Suprapubic skin (tissue), 4 donors: Measurements from ENCODE around the gene MIOS. TPM values are rescaled to one million over a fixed set of nuclear protein-coding genes. Genes with fewer than 3 reads are reported as not detected.

Experiments
- DNase-seq, 2 donors: peaks; one replicate each; pipeline ENCODE4 v3.0.0-alpha.2; 2019; ENCODE audit warnings: low spot score in 2 of 2
- H3K27ac ChIP-seq: fragments of 200-600 bp; sonication (generic); one replicate; pipeline ENCODE4 v1.5.1; 2019
- H3K27me3 ChIP-seq: fragments of 200-600 bp; sonication (generic); one replicate; pipeline ENCODE4 v1.5.1; 2019
- H3K36me3 ChIP-seq: fragments of 200-600 bp; sonication (generic); one replicate; pipeline ENCODE4 v1.5.1; 2019
- H3K4me1 ChIP-seq: fragments of 200-600 bp; sonication (generic); one replicate; pipeline ENCODE4 v1.5.1; 2019
- H3K4me3 ChIP-seq: fragments of 200-600 bp; sonication (generic); one replicate; pipeline ENCODE4 v1.5.1; 2019; ENCODE audit warnings: mild to moderate bottlenecking
- H3K9me3 ChIP-seq: fragments of 200-600 bp; sonication (generic); one replicate; pipeline ENCODE4 v1.5.1; 2019
- EP300 ChIP-seq: sonication (generic); formaldehyde crosslinking; IDR thresholded peaks from one replicate; pipeline ENCODE4 v1.6.1; 2017; ENCODE audit warnings: antibody characterized with exemption
- POLR2A ChIP-seq, 2 donors: fragments of 450-650 bp; IDR thresholded peaks; one replicate each; pipeline ENCODE4 v1.6.1; 2017; ENCODE audit warnings: antibody characterized with exemption in 2 of 2, mild to moderate bottlenecking in 2 of 2, moderate library complexity in 2 of 2
- POLR2AphosphoS5 ChIP-seq, 3 donors: sonication (generic); formaldehyde crosslinking; IDR thresholded peaks; one replicate each; pipeline ENCODE4 v1.6.1; 2017; ENCODE audit warnings: antibody characterized with exemption in 3 of 3
- WGBS: methylation state at CpG from one replicate; pipeline ENCODE4 v1.1.5; 2018; 5-methylcytosine and 5-hydroxymethylcytosine counted together
- total RNA-seq, 4 donors: library from RNA; depleted of rRNA; stranded (reverse); fragments of >200 nt; gene quantifications; one replicate each; pipeline ENCODE4 v1.1.0, GENCODE V29; 2016
- TF ChIP-seq, protein P1 (sequence below), 2 donors: fragments of 200-600 bp in 1 of 2; fragments of 450-650 bp in 1 of 2; sonication (generic) in 1 of 2; IDR thresholded peaks; one replicate each; pipeline ENCODE4 v1.5.1; 2016 to 2019; ENCODE audit warnings: antibody characterized with exemption in 2 of 2, mild to moderate bottlenecking in 1 of 2, moderate library complexity in 1 of 2

The MIOS gene
- total RNA-seq, 4 donors from 2014 or later, result 45.1 to 65.8 (median 55.7) TPM

DNA sequence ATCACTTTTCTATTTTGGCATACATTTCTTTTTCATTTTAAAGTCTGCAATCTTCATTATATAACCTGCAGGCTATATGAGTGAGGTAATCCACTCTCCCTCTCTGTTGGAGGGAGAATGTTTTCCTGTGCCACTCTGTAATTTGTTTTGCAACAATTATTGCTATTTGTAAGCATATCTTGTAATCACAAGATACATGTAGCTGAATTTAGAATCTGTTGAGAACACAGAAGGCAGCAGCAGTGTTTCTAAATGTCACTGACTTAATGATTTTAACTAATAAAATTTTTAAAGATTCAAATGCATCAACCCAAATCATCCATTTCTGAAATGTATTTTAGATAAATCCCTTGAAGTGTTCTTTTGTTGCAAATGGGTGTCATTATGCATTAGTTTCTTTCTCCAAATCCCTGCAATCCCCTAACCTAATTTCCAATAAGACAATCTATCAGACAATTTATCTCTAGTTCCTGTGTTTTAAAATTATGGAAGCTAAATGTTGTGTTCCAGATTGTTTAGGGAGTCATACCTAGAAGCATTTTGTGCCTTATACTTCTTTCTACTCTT, 54.0 kb downstream of the MIOS start:
- no peaks in the 10 kb centered on the region for H3K9me3 ChIP-seq
- H3K4me1 ChIP-seq, result no peaks in the 10 kb centered on the region
- H3K27me3 ChIP-seq, result no peaks in the 10 kb centered on the region
- H3K4me3 ChIP-seq, result no peak overlapping the region
- H3K27ac ChIP-seq, result no peak overlapping the region
- H3K36me3 ChIP-seq, result no peaks in the 10 kb centered on the region
- no peak for DNase-seq
- TF ChIP-seq EP300, result no peak
- TF ChIP-seq, protein P1, sequence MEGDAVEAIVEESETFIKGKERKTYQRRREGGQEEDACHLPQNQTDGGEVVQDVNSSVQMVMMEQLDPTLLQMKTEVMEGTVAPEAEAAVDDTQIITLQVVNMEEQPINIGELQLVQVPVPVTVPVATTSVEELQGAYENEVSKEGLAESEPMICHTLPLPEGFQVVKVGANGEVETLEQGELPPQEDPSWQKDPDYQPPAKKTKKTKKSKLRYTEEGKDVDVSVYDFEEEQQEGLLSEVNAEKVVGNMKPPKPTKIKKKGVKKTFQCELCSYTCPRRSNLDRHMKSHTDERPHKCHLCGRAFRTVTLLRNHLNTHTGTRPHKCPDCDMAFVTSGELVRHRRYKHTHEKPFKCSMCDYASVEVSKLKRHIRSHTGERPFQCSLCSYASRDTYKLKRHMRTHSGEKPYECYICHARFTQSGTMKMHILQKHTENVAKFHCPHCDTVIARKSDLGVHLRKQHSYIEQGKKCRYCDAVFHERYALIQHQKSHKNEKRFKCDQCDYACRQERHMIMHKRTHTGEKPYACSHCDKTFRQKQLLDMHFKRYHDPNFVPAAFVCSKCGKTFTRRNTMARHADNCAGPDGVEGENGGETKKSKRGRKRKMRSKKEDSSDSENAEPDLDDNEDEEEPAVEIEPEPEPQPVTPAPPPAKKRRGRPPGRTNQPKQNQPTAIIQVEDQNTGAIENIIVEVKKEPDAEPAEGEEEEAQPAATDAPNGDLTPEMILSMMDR (IDR thresholded peaks at IDR 0.05), result no peak
- TF ChIP-seq POLR2AphosphoS5 (IDR thresholded peaks at IDR 0.05), result no peak
- TF ChIP-seq POLR2A (IDR thresholded peaks at IDR 0.05), result no peak

DNA sequence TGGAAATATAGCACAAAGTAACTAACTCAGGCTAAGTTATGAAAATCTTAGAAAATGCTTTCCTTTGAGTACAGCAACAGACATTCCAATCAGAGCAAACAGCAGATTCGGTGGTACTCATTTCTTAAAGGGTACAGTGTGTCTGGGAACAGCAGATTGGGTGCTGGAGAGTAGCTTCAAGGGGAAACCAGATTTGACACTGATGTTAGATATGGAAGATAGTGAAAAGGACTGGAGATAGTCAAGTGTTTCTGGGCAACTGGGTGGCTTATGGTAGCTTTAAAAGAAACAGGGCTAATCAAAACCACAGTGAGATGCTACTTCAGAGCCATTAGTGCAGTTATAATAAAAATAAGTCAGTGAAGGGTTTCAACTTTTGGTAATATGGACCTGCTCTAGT, 61.8 kb downstream of the MIOS start:
- no peaks in the 10 kb centered on the region for H3K4me1 ChIP-seq

DNA sequence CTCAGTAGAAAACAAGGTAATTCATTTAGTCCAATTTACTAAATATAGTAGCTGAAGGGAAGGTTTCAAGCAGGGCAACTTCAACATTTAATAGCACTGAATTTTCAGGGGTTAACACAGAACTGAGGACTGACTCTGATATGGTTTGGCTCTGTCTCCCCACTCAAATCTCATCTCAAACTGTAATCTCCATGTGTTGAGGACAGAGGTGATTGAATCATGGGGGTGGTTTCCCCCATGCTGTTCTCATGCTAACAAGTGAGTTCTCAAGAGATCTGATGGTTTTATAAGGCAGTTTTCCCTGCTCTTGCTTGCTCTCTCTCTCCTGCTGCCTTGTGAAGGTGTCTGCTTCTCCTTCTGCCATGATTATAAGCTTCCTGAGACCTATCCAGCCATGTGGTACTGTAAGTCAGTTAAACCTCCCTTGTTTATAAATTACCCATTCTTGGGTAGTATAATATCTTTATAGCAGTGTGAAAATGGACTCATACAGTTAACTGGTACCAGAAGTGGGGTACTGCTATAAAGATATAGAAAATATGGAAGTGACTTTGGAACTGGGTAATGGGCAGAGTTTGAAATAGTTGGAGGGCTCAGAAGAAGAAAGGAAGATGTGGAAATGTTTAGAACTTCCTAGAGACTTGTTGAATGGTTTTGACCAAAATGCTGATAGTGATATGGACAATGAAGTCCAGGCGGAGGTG, 64.1 kb downstream of the MIOS start:
- WGBS, result 94% methylated on average over 1 of the region's 1 CpG
- Histone ChIP-seq H3K27ac (no peak overlapping the region), H3K27me3 (no peaks in the 10 kb centered on the region), H3K4me3 (no peak overlapping the region), H3K36me3 (peaks cover 2% of the 10 kb centered on the region), H3K4me1 (no peaks in the 10 kb centered on the region), H3K9me3 (no peaks in the 10 kb centered on the region)
- TF ChIP-seq POLR2A (IDR thresholded peaks at IDR 0.05) (no peak), POLR2AphosphoS5 (IDR thresholded peaks at IDR 0.05) (no peak), EP300 (no peak)
- TF ChIP-seq, protein P1 (IDR thresholded peaks at IDR 0.05), result no peak
- DNase-seq, result no peak

More for the DNA sequence above, 61.8 kb downstream of the MIOS start:
- WGBS, result 86% methylated on average over 1 of the region's 1 CpG
- TF ChIP-seq POLR2A (IDR thresholded peaks at IDR 0.05) (no peak), POLR2AphosphoS5 (IDR thresholded peaks at IDR 0.05) (no peak), EP300 (no peak)
- TF ChIP-seq, protein P1 (IDR thresholded peaks at IDR 0.05), result no peak
- DNase-seq, result no peak
- Histone ChIP-seq H3K27me3 (no peaks in the 10 kb centered on the region), H3K27ac (no peak overlapping the region), H3K4me3 (no peak overlapping the region), H3K9me3 (no peaks in the 10 kb centered on the region), H3K36me3 (no peaks in the 10 kb centered on the region)

- 16% methylated on average over 5 of the region's 5 CpGs for WGBS
- no peaks in the 10 kb centered on the region for H3K9me3 ChIP-seq
- no peak for DNase-seq
- TF ChIP-seq, protein P1 (IDR thresholded peaks at IDR 0.05), result no peak
- TF ChIP-seq POLR2AphosphoS5 (IDR thresholded peaks at IDR 0.05), result no peak
- TF ChIP-seq POLR2A (IDR thresholded peaks at IDR 0.05), result no peak
- TF ChIP-seq EP300, result no peak
- H3K27me3 ChIP-seq, result no peaks in the 10 kb centered on the region
- H3K4me3 ChIP-seq, result peak overlapping the region; percentile 91
- peaks cover 26% of the 10 kb centered on the region for H3K4me1 ChIP-seq
- peaks cover 13% of the 10 kb centered on the region for H3K36me3 ChIP-seq
- H3K27ac ChIP-seq, result peak overlapping the region; percentile 95
These were observed 72.7 kb downstream of the MIOS start for GRCh38 chr7:7639421-7639820.

DNA sequence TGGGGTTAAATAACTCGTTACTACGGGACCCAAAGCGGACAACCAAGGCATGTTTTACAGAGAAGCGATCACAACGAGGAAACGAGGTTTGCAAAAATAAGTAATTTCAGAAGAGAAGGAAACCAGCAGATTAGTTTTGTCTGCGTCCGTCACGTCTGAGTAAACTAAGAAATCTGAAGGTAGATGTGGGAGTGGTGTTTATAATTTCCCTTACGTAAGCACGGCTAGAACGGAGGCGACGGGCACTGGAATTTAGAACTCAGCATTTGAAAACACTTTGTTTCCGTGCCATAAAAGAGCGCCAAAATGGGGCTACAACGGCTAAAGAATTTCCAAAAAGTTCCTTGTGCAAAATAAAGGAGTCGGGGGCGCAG, 73.2 kb downstream of the MIOS start:
- Histone ChIP-seq H3K9me3 (no peaks in the 10 kb centered on the region), H3K36me3 (peaks cover 13% of the 10 kb centered on the region), H3K27me3 (no peaks in the 10 kb centered on the region), H3K4me3 (peak overlapping the region; percentile 91), H3K4me1 (peaks cover 26% of the 10 kb centered on the region), H3K27ac (peak overlapping the region; percentile 95)
- TF ChIP-seq EP300, result no peak
- TF ChIP-seq, protein P1 (IDR thresholded peaks at IDR 0.05), result no peak
- no peak for TF ChIP-seq POLR2AphosphoS5 (IDR thresholded peaks at IDR 0.05)
- TF ChIP-seq POLR2A (IDR thresholded peaks at IDR 0.05), result no peak
- WGBS, result under 1% methylated on average over 19 of the region's 19 CpGs
- no peak for DNase-seq
